HEK293 (cell line): Measurements from ENCODE around the gene POLR3E.

Experiments
- HOXD13 ChIP-seq: sonication (generic); formaldehyde crosslinking; IDR thresholded peaks from 2 replicates; pipeline ENCODE4 v1.8.0; 2022; ENCODE audit warnings: missing genetic modification reagents, borderline replicate concordance
- ZNF114 ChIP-seq: fragments of 450-650 bp; formaldehyde crosslinking; IDR thresholded peaks from 2 replicates; pipeline ENCODE4 v1.5.0; 2017; ENCODE audit warnings: missing biosample characterization, missing genetic modification characterization
- ZNF138 ChIP-seq: fragments of 450-650 bp; formaldehyde crosslinking; IDR thresholded peaks from 2 replicates; pipeline ENCODE4 v1.5.1; 2016; ENCODE audit warnings: missing biosample characterization, missing genetic modification characterization, borderline replicate concordance
- ZNF311 ChIP-seq: fragments of 450-650 bp; formaldehyde crosslinking; IDR thresholded peaks from 2 replicates; pipeline ENCODE4 v1.5.1; 2017; ENCODE audit warnings: missing biosample characterization, missing genetic modification characterization, borderline replicate concordance
- ZNF37A ChIP-seq: fragments of 450-650 bp; IDR thresholded peaks from 2 replicates; pipeline ENCODE4 v1.5.1; 2018; ENCODE audit warnings: missing biosample characterization, missing genetic modification characterization
- ZNF561 ChIP-seq: fragments of 450-650 bp; IDR thresholded peaks from 2 replicates; pipeline ENCODE4 v1.5.1; 2018; ENCODE audit warnings: missing biosample characterization, missing genetic modification characterization, borderline replicate concordance
- ZNF664 ChIP-seq: fragments of 450-650 bp; formaldehyde crosslinking; IDR thresholded peaks from 2 replicates; pipeline ENCODE4 v1.5.1; 2016; ENCODE audit warnings: missing biosample characterization, missing genetic modification characterization
- ZNF76 ChIP-seq: fragments of 450-650 bp; formaldehyde crosslinking; IDR thresholded peaks from 2 replicates; pipeline ENCODE4; 2016; ENCODE audit warnings: low read depth, missing biosample characterization, missing genetic modification characterization, borderline replicate concordance
- TF ChIP-seq, protein P1 (sequence below): fragments of 450-650 bp; formaldehyde crosslinking; IDR thresholded peaks from 2 replicates; pipeline ENCODE4 v1.5.1; 2016; ENCODE audit warnings: missing biosample characterization, missing genetic modification characterization
- TF ChIP-seq, protein P2 (sequence below): fragments of 450-650 bp; formaldehyde crosslinking; optimal IDR thresholded peaks from 2 replicates; pipeline ENCODE3; 2016; ENCODE audit warnings: missing biosample characterization, mild to moderate bottlenecking, missing genetic modification characterization
- TF ChIP-seq, protein P3 (sequence below): fragments of 450-650 bp; formaldehyde crosslinking; IDR thresholded peaks from 2 replicates; pipeline ENCODE4 v1.5.1; 2016; ENCODE audit warnings: missing biosample characterization, missing genetic modification characterization, borderline replicate concordance
- TF ChIP-seq, protein P4 (sequence below): fragments of 450-650 bp; formaldehyde crosslinking; IDR thresholded peaks from 2 replicates; pipeline ENCODE4 v1.5.1; 2016; ENCODE audit warnings: missing biosample characterization, missing genetic modification characterization

DNA sequence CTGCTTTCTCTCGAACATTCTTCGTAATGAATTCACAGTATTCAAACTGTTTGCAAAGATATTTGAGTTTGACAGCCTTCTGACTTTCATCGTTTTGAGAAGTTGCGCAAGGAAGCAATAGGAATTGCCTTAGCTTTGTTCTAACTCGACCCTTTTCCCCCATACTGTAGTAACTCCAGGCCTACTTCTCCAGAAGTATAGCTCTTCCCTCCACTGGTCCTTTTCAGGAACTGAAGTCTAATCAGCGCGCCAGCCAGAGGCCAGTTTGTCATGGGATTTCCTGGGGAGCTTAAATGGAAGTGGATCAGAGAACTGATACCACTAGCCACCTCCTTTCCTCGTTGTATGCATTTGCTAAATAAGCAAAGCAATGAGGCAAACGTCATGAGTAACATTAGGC, 49.3 kb downstream of the POLR3E start:
- TF ChIP-seq, protein P1, sequence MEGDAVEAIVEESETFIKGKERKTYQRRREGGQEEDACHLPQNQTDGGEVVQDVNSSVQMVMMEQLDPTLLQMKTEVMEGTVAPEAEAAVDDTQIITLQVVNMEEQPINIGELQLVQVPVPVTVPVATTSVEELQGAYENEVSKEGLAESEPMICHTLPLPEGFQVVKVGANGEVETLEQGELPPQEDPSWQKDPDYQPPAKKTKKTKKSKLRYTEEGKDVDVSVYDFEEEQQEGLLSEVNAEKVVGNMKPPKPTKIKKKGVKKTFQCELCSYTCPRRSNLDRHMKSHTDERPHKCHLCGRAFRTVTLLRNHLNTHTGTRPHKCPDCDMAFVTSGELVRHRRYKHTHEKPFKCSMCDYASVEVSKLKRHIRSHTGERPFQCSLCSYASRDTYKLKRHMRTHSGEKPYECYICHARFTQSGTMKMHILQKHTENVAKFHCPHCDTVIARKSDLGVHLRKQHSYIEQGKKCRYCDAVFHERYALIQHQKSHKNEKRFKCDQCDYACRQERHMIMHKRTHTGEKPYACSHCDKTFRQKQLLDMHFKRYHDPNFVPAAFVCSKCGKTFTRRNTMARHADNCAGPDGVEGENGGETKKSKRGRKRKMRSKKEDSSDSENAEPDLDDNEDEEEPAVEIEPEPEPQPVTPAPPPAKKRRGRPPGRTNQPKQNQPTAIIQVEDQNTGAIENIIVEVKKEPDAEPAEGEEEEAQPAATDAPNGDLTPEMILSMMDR (tag by site-specific recombination) = no peak
- no peak for TF ChIP-seq ZNF664 (tag by site-specific recombination)
- TF ChIP-seq, protein P2, sequence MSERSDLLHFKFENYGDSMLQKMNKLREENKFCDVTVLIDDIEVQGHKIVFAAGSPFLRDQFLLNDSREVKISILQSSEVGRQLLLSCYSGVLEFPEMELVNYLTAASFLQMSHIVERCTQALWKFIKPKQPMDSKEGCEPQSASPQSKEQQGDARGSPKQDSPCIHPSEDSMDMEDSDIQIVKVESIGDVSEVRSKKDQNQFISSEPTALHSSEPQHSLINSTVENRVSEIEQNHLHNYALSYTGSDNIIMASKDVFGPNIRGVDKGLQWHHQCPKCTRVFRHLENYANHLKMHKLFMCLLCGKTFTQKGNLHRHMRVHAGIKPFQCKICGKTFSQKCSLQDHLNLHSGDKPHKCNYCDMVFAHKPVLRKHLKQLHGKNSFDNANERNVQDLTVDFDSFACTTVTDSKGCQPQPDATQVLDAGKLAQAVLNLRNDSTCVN (tag by site-specific recombination) = no peak
- no peak for TF ChIP-seq HOXD13 (CRISPR knock-in tag)
- TF ChIP-seq ZNF76 (tag by site-specific recombination) = no peak
- TF ChIP-seq ZNF114 (tag by site-specific recombination) = no peak
- no peak for TF ChIP-seq ZNF561
- TF ChIP-seq ZNF311 = no peak
- TF ChIP-seq ZNF138 (tag by site-specific recombination) = no peak
- no peak for TF ChIP-seq ZNF37A (tag by site-specific recombination)
- TF ChIP-seq, protein P3, sequence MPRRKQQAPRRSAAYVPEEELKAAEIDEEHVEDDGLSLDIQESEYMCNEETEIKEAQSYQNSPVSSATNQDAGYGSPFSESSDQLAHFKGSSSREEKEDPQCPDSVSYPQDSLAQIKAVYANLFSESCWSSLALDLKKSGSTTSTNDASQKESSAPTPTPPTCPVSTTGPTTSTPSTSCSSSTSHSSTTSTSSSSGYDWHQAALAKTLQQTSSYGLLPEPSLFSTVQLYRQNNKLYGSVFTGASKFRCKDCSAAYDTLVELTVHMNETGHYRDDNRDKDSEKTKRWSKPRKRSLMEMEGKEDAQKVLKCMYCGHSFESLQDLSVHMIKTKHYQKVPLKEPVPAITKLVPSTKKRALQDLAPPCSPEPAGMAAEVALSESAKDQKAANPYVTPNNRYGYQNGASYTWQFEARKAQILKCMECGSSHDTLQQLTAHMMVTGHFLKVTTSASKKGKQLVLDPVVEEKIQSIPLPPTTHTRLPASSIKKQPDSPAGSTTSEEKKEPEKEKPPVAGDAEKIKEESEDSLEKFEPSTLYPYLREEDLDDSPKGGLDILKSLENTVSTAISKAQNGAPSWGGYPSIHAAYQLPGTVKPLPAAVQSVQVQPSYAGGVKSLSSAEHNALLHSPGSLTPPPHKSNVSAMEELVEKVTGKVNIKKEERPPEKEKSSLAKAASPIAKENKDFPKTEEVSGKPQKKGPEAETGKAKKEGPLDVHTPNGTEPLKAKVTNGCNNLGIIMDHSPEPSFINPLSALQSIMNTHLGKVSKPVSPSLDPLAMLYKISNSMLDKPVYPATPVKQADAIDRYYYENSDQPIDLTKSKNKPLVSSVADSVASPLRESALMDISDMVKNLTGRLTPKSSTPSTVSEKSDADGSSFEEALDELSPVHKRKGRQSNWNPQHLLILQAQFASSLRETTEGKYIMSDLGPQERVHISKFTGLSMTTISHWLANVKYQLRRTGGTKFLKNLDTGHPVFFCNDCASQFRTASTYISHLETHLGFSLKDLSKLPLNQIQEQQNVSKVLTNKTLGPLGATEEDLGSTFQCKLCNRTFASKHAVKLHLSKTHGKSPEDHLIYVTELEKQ (tag by site-specific recombination) = no peak
- TF ChIP-seq, protein P4, sequence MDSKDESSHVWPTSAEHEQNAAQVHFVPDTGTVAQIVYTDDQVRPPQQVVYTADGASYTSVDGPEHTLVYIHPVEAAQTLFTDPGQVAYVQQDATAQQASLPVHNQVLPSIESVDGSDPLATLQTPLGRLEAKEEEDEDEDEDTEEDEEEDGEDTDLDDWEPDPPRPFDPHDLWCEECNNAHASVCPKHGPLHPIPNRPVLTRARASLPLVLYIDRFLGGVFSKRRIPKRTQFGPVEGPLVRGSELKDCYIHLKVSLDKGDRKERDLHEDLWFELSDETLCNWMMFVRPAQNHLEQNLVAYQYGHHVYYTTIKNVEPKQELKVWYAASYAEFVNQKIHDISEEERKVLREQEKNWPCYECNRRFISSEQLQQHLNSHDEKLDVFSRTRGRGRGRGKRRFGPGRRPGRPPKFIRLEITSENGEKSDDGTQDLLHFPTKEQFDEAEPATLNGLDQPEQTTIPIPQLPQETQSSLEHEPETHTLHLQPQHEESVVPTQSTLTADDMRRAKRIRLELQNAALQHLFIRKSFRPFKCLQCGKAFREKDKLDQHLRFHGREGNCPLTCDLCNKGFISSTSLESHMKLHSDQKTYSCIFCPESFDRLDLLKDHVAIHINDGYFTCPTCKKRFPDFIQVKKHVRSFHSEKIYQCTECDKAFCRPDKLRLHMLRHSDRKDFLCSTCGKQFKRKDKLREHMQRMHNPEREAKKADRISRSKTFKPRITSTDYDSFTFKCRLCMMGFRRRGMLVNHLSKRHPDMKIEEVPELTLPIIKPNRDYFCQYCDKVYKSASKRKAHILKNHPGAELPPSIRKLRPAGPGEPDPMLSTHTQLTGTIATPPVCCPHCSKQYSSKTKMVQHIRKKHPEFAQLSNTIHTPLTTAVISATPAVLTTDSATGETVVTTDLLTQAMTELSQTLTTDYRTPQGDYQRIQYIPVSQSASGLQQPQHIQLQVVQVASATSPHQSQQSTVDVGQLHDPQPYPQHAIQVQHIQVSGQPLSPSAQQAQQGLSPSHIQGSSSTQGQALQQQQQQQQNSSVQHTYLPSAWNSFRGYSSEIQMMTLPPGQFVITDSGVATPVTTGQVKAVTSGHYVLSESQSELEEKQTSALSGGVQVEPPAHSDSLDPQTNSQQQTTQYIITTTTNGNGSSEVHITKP (tag by site-specific recombination) = no peak
